Muscle layer of colon (tissue), 2 donors: ENCODE results near the gene PDE6H.

Experiments
- H3K27ac ChIP-seq: one replicate; pipeline ENCODE4 v1.7.0; 2013; ENCODE audit warnings: low read depth, mild to moderate bottlenecking, low read length, moderate library complexity
- H3K27me3 ChIP-seq, 2 donors: one replicate each; pipeline ENCODE4 v1.7.0; 2013; ENCODE audit warnings: low read length in 2 of 2, mild to moderate bottlenecking in 2 of 2; ENCODE audit not compliant: insufficient read depth in 2 of 2, control insufficient read depth in 1 of 2
- H3K36me3 ChIP-seq: one replicate; pipeline ENCODE4 v1.7.0; 2013; ENCODE audit warnings: mild to moderate bottlenecking, low read length; ENCODE audit not compliant: insufficient read depth
- H3K4me1 ChIP-seq: one replicate; pipeline ENCODE4 v1.7.0; 2013; ENCODE audit warnings: mild to moderate bottlenecking, low read length; ENCODE audit not compliant: insufficient read depth
- H3K4me3 ChIP-seq, 2 donors: one replicate each; pipeline ENCODE4 v1.7.0; 2013; ENCODE audit warnings: low read length in 2 of 2, low read depth in 1 of 2, mild to moderate bottlenecking in 1 of 2, moderate library complexity in 1 of 2
- H3K9ac ChIP-seq: one replicate; pipeline ENCODE4 v1.7.0; 2013; ENCODE audit warnings: low read length
- H3K9me3 ChIP-seq: one replicate; pipeline ENCODE4 v1.7.0; 2013; ENCODE audit warnings: mild to moderate bottlenecking, low read length
- donor health status: abdominal sarcoma.
- donor health status: Adenocarcinoma of cecum.

The PDE6H gene

GRCh38 chr12:14952299-14952921, 20.4 kb upstream of the PDE6H start:
- Histone ChIP-seq H3K9me3 (no peaks in the 10 kb centered on the region), H3K27ac (peak overlapping the region; percentile 65)

GRCh38 chr12:14953752-14954151, 19.1 kb upstream of the PDE6H start:
- H3K4me3 ChIP-seq = no peak overlapping the region
- H3K27me3 ChIP-seq = no peaks in the 10 kb centered on the region
- no peak overlapping the region for H3K27ac ChIP-seq
- H3K4me1 ChIP-seq = peaks cover 34% of the 10 kb centered on the region
- no peaks in the 10 kb centered on the region for H3K36me3 ChIP-seq
- H3K9me3 ChIP-seq = no peaks in the 10 kb centered on the region
- no peak overlapping the region for H3K9ac ChIP-seq

More at GRCh38 chr12:14952299-14952921, 20.4 kb upstream of the PDE6H start:
- H3K27me3 ChIP-seq = no peaks in the 10 kb centered on the region
- peaks cover 40% of the 10 kb centered on the region for H3K4me1 ChIP-seq
- H3K4me3 ChIP-seq = no peak overlapping the region
- H3K36me3 ChIP-seq = no peaks in the 10 kb centered on the region
- H3K9ac ChIP-seq = no peak overlapping the region

- Histone ChIP-seq H3K36me3 (no peaks in the 10 kb centered on the region), H3K9ac (no peak overlapping the region), H3K27ac (no peak overlapping the region), H3K4me3 (no peak overlapping the region), H3K4me1 (peaks cover 29% of the 10 kb centered on the region), H3K27me3 (no peaks in the 10 kb centered on the region), H3K9me3 (no peaks in the 10 kb centered on the region)
Observed at GRCh38 chr12:14954269-14954668, 18.6 kb upstream of the PDE6H start.

GRCh38 chr12:14956024-14956891, 16.6 kb upstream of the PDE6H start:
- no peak overlapping the region for H3K9ac ChIP-seq
- no peak overlapping the region for H3K4me3 ChIP-seq
- no peaks in the 10 kb centered on the region for H3K36me3 ChIP-seq
- H3K27ac ChIP-seq = no peak overlapping the region
- peaks cover 28% of the 10 kb centered on the region for H3K4me1 ChIP-seq
- H3K27me3 ChIP-seq = no peaks in the 10 kb centered on the region
- no peaks in the 10 kb centered on the region for H3K9me3 ChIP-seq

- H3K27ac ChIP-seq = no peak overlapping the region
- H3K36me3 ChIP-seq = no peaks in the 10 kb centered on the region
- no peaks in the 10 kb centered on the region for H3K27me3 ChIP-seq
- H3K4me1 ChIP-seq = peaks cover 23% of the 10 kb centered on the region
- no peaks in the 10 kb centered on the region for H3K9me3 ChIP-seq
- H3K9ac ChIP-seq = no peak overlapping the region
- H3K4me3 ChIP-seq = no peak overlapping the region
Observed at GRCh38 chr12:14956905-14957304, 15.9 kb upstream of the PDE6H start.

GRCh38 chr12:14957551-14958168, 15.2 kb upstream of the PDE6H start:
- H3K27ac ChIP-seq = no peak overlapping the region
- H3K27me3 ChIP-seq = no peaks in the 10 kb centered on the region
- no peak overlapping the region for H3K4me3 ChIP-seq
- H3K9me3 ChIP-seq = no peaks in the 10 kb centered on the region
- H3K9ac ChIP-seq = no peak overlapping the region
- H3K4me1 ChIP-seq = peaks cover 15% of the 10 kb centered on the region
- no peaks in the 10 kb centered on the region for H3K36me3 ChIP-seq

- H3K9ac ChIP-seq = no peak overlapping the region
- no peaks in the 10 kb centered on the region for H3K9me3 ChIP-seq
- peaks cover 14% of the 10 kb centered on the region for H3K4me1 ChIP-seq
- no peak overlapping the region for H3K27ac ChIP-seq
- no peak overlapping the region for H3K4me3 ChIP-seq
- H3K36me3 ChIP-seq = no peaks in the 10 kb centered on the region
- H3K27me3 ChIP-seq = no peaks in the 10 kb centered on the region
Observed at GRCh38 chr12:14958361-14959125, 14.3 kb upstream of the PDE6H start.

GRCh38 chr12:14959126-14959440, 13.8 kb upstream of the PDE6H start:
- H3K27me3 ChIP-seq = no peaks in the 10 kb centered on the region
- no peak overlapping the region for H3K9ac ChIP-seq
- no peak overlapping the region for H3K27ac ChIP-seq
- H3K36me3 ChIP-seq = no peaks in the 10 kb centered on the region
- H3K9me3 ChIP-seq = no peaks in the 10 kb centered on the region
- no peak overlapping the region for H3K4me3 ChIP-seq
- peaks cover 14% of the 10 kb centered on the region for H3K4me1 ChIP-seq

GRCh38 chr12:14959463-14959862, 13.4 kb upstream of the PDE6H start:
- Histone ChIP-seq H3K9me3 (no peaks in the 10 kb centered on the region), H3K27me3 (no peaks in the 10 kb centered on the region), H3K4me1 (peaks cover 14% of the 10 kb centered on the region), H3K4me3 (no peak overlapping the region), H3K9ac (no peak overlapping the region), H3K27ac (no peak overlapping the region), H3K36me3 (no peaks in the 10 kb centered on the region)

GRCh38 chr12:14959916-14960496, 12.8 kb upstream of the PDE6H start:
- H3K9me3 ChIP-seq = no peaks in the 10 kb centered on the region
- no peak overlapping the region for H3K27ac ChIP-seq
- H3K36me3 ChIP-seq = no peaks in the 10 kb centered on the region
- H3K4me3 ChIP-seq = no peak overlapping the region
- no peaks in the 10 kb centered on the region for H3K27me3 ChIP-seq
- no peak overlapping the region for H3K9ac ChIP-seq
- peaks cover 14% of the 10 kb centered on the region for H3K4me1 ChIP-seq
